GM18498 (cell line): ENCODE results near the gene TAF11L9.
"Not testable (repeated sequence)": the region's sequence is repeated elsewhere in the genome, so short reads cannot be mapped to it uniquely, and the experiment has no call there.

Source experiments
- ATAC-seq: cut with Tn5 transposase; IDR thresholded peaks from one replicate; pipeline ENCODE4 v1.9.1; 2021; ENCODE audit warnings: mild to moderate bottlenecking, moderate library complexity; ENCODE audit not compliant: unreplicated experiment

TAF11L9 gene

GRCh38 chr5:17594255-17594654, at the start of gene TAF11L9:
TSS of gene TAF11L9 (minus strand) at chr5:17594394.
- ATAC-seq, result not testable (repeated sequence)

DNA sequence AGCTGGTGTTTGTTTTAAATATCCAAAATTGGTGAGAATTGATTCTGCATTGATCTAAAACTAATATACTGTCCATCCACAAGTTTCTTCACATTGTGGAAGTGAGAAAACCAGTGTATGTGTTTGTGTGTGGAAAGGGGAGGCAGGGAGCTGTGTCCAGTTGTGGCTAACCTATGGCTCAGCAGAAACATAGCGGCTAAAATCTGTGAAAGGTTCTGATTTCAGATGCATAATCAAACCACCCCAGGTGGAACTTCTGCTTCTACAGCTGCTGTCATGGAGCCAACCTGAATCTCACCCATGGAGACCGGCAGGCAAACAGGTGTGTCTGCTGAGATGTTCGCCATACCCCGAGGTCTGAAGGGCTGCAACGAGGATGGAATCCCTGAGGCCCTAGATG, 40.0 kb upstream of the TAF11L9 start, which contains the start of gene TAF11L14:
Gene TAF11L14, plus strand, starts transcription at position 301 of the 400 bp plus-strand sequence.
- no peak for ATAC-seq

DNA sequence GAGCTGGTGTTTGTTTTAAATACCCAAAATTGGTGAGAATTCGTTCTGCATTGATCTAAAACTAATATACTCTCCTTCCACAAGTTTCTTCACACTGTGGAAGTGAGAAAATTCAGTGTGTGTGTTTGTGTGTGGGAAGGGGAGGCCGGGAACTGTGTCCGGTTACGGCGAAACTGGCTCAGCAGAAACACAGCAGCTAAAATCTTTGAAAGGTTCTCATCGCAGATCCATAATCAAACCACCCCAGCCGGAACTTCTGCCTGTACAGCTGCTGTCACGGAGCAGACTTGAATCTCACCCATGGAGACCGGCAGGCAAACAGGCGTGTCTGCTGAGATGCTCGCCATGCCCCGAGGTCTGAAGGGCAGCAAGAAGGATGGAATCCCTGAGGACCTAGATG, 37.6 kb upstream of the TAF11L9 start, which contains the start of gene TAF11L13:
Gene TAF11L13, plus strand, starts transcription at position 301 of the 400 bp plus-strand sequence.
- ATAC-seq, result not testable (repeated sequence)

GRCh38 chr5:17625686-17626085, 31.5 kb upstream of the TAF11L9 start:
- ATAC-seq, result no peak

DNA sequence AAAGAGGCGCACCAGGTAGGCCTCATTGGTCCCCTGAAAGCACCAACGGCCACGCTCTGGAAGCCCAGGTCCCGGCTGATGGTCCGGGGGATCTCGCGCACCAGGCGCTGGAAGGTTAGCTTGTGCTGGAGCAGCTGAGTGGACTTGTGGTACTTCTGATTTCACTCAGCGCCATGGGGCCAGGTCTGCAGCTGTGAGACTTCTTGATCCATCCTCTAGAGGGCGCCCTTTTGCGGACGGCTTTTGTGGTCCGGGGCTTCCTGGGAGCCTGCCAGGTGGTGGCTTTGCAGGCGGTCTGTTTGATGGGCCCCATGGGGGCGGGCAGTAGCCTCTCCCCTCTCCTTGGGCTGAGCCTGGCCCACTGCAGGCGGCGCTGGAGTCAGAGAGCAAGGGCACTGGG, 26.4 kb upstream of the TAF11L9 start:
- no peak for ATAC-seq

DNA sequence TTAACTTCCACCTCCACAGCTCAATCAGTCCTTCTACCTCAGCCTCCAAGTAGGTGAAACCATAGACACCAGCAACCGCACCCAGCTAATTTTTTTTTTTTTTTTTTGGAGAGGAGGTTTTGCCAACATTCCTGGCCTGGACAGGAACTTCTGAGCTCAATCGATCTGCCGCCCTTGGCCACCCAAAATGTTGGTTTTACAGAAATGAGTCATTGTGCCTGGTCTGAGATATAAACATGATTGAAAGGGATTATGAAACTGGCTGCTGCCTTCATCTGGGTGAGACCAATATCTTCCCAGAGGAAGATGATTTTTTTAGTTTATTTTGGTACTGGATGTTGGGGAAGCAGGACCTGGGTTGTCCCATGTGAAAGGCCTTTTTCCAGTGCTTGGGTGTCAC, 25.2 kb upstream of the TAF11L9 start:
- ATAC-seq, result no peak

DNA sequence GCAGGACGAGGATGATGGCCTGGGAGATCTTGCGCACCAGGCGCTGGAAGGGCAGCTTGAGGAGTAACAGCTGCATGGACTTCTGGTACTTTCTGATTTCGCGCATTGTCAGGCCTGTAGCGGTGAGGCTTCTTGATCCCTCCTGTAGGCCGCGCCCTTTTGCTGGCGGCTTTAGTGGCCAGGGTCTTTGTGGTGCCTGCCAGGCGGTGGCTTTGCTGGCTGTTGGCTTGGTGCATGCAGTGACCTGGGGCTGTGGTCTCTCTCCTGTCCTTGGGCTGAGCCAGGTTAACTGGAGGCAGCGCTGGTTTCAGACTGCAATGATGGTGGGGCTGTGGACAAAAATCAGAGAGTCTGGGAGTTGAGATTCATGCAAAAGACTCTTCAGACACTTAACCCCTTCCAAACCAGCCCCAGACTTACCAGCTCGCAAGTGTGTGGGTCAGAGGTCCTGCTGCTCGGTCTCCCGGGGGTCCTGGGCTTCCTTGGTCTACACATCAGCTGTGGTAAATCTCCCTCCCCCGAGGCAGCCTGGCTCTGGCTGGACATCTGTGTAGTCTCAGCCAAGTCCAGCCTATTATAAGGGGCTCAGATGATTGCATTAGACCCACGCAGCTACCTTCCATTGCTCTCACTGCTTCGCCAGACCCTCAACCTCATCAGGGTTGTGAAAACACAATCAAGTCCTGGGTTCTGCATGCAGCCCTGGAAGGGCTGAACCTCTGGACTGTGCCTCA, 20.8 kb upstream of the TAF11L9 start:
- no peak for ATAC-seq

GRCh38 chr5:17610092-17610491, 15.9 kb upstream of the TAF11L9 start, which contains the start of gene TAF11L12:
TSS of gene TAF11L12 (plus strand) at chr5:17610392.
- not testable (repeated sequence) for ATAC-seq

DNA sequence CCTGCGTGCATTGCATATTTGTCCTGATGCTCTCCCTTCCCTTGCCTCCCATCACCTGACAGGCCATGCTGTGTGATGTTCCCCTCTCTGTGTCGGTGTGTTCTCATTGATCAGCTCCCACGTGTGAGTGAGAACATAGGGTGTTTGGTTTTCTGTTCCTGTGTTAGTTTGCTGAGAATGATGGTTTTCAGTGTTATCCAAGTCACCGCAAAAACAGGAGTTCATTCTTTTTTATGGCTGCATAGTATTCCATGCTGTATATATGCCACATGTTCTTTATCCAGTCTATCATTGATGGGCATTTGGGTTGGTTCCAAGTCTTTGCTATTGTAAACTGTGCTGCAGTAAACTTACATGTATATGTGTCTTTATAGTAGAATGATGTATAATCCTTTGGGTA, 13.3 kb upstream of the TAF11L9 start:
- not testable (repeated sequence) for ATAC-seq

DNA sequence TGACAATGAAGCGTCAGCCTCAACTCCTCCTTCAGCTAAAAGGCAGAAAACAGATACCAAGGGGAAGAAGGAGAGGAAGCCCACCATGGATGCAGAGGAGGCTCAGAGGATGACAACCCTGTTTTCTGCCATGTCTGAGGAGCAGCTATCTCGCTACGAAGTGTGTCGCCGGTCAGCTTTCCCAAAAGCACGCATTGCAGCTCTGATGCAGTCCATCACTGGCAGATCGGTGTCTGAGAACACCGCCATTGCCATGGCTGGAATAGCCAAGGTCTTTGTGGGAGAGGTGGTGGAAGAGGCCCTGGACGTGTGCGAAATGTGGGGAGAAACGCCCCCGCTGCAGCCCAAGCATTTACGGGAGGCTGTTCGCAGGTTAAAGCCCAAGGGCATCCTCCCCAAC, 10.8 kb upstream of the TAF11L9 start:
- no peak for ATAC-seq

DNA sequence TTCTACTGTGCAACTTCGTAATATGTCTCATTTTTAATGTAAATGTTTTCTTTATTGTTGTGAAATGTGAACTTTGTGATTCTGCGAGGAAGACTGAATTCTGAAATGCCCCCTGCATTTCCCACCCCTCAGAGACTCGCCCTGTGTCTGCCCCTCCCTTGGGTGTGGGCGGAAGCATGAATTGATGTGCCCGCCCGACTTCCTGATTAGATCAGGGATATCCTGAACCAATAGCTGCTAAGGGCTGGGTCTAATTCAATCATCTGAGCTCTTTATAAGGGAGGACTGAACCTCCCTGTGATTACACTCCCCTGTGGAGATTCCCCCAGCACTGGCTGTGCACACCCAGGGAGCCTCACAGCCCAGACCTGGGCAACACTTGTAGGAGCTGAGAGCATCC, 9.7 kb upstream of the TAF11L9 start, which contains the start of gene TAF11L11:
Gene TAF11L11, plus strand, starts transcription at position 304 of the 400 bp plus-strand sequence.
- not testable (repeated sequence) for ATAC-seq

- ATAC-seq, result not testable (repeated sequence)
These were observed 3.5 kb upstream of the TAF11L9 start, which contains the start of gene TAF11L10 for GRCh38 chr5:17597728-17598127. TSS of gene TAF11L10 (minus strand) at chr5:17597828.

DNA sequence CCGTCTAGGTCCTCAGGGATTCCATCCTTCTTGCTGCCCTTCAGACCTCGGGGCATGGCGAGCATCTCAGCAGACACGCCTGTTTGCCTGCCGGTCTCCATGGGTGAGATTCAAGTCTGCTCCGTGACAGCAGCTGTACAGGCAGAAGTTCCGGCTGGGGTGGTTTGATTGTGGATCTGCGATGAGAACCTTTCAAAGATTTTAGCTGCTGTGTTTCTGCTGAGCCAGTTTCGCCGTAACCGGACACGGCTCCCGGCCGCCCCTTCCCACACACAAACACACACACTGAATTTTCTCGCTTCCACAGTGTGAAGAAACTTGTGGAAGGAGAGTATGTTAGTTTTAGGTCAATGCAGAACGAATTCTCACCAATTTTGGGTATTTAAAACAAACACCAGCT, 3.3 kb downstream of the TAF11L9 start, which contains the start of gene TAF11L8:
Gene TAF11L8, minus strand, starts transcription at position 101 of the 400 bp plus-strand sequence.
- not testable (repeated sequence) for ATAC-seq

DNA sequence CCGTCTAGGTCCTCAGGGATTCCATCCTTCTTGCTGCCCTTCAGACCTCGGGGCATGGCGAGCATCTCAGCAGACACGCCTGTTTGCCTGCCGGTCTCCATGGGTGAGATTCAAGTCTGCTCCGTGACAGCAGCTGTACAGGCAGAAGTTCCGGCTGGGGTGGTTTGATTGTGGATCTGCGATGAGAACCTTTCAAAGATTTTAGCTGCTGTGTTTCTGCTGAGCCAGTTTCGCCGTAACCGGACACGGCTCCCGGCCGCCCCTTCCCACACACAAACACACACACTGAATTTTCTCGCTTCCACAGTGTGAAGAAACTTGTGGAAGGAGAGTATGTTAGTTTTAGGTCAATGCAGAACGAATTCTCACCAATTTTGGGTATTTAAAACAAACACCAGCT, 8.5 kb downstream of the TAF11L9 start, which contains the start of gene TAF11L7:
Gene TAF11L7, minus strand, starts transcription at position 101 of the 400 bp plus-strand sequence.
- not testable (repeated sequence) for ATAC-seq
